PFSK-1 (cell line): ENCODE results near the gene BORA.

Source experiments
- REST ChIP-seq, 2 experiments: IDR thresholded peaks; 2 replicates each; pipeline versions ENCODE4 v1.6.1 to v1.8.0; 2011 to 2012; ENCODE audit warnings: low read depth in 2 of 2, low read length in 2 of 2, control low read depth in 1 of 2, inconsistent platforms in 1 of 2, mild to moderate bottlenecking in 1 of 2, moderate library complexity in 1 of 2; ENCODE audit not compliant: insufficient read depth in 1 of 2
- TAF1 ChIP-seq: IDR thresholded peaks from 2 replicates; pipeline ENCODE4 v1.6.1; 2012; ENCODE audit warnings: low read length, control low read depth, borderline replicate concordance; ENCODE audit not compliant: insufficient read depth

- TF ChIP-seq TAF1 (no peak), REST (IDR thresholded peaks at IDR 0.05; ENCODE audit: insufficient read depth in 1 of 2, low read depth in 2 of 2, low read length in 2 of 2) (no peak)
Measured at GRCh38 chr13:72763411-72763810, 35.7 kb downstream of the BORA start.
